ENCODE data around the gene MBD3L2B.

Gene MBD3L2B

GRCh38 chr19:6987850-6988249, 33.4 kb downstream of the MBD3L2B start:
- H3K9me3 ChIP-seq (ENCODE audit: low read length), result peaks cover 6% of the 10 kb centered on the region
- H3K4me3 ChIP-seq (ENCODE audit: low read depth in 1 of 2, low read length in 2 of 2), result no peak overlapping the region
- no peak overlapping the region for H3K27ac ChIP-seq (ENCODE audit: low read depth, low read length)
- no peaks in the 10 kb centered on the region for H3K4me1 ChIP-seq (ENCODE audit: insufficient read depth, low read length)
- no peaks in the 10 kb centered on the region for H3K36me3 ChIP-seq (ENCODE audit: insufficient read depth, low read length)
- no peaks in the 10 kb centered on the region for H3K27me3 ChIP-seq (ENCODE audit: control insufficient read depth in 1 of 2, insufficient read depth in 2 of 2, low read length in 2 of 2)
- no peak overlapping the region for H3K9ac ChIP-seq (ENCODE audit: low read length)

- H3K27ac ChIP-seq (ENCODE audit: low read depth, low read length), result no peak overlapping the region
- no peak overlapping the region for H3K4me3 ChIP-seq (ENCODE audit: low read depth in 1 of 2, low read length in 2 of 2)
- H3K4me1 ChIP-seq (ENCODE audit: insufficient read depth, low read length), result no peaks in the 10 kb centered on the region
- no peaks in the 10 kb centered on the region for H3K27me3 ChIP-seq (ENCODE audit: control insufficient read depth in 1 of 2, insufficient read depth in 2 of 2, low read length in 2 of 2)
- H3K9ac ChIP-seq (ENCODE audit: low read length), result no peak overlapping the region
- H3K36me3 ChIP-seq (ENCODE audit: insufficient read depth, low read length), result no peaks in the 10 kb centered on the region
- peaks cover 6% of the 10 kb centered on the region for H3K9me3 ChIP-seq (ENCODE audit: low read length)
Observed at GRCh38 chr19:6983448-6983847, 37.8 kb downstream of the MBD3L2B start.

- no peak overlapping the region for H3K27ac ChIP-seq (ENCODE audit: low read depth, low read length)
- no peak overlapping the region for H3K9ac ChIP-seq (ENCODE audit: low read length)
- no peaks in the 10 kb centered on the region for H3K36me3 ChIP-seq (ENCODE audit: insufficient read depth, low read length)
- H3K4me3 ChIP-seq (ENCODE audit: low read depth in 1 of 2, low read length in 2 of 2), result no peak overlapping the region
- H3K27me3 ChIP-seq (ENCODE audit: control insufficient read depth in 1 of 2, insufficient read depth in 2 of 2, low read length in 2 of 2), result no peaks in the 10 kb centered on the region
- no peaks in the 10 kb centered on the region for H3K4me1 ChIP-seq (ENCODE audit: insufficient read depth, low read length)
- H3K9me3 ChIP-seq (ENCODE audit: low read length), result no peaks in the 10 kb centered on the region
Observed at GRCh38 chr19:6979399-6979798, 41.8 kb downstream of the MBD3L2B start.

GRCh38 chr19:6976197-6976596, 45.0 kb downstream of the MBD3L2B start:
- Histone ChIP-seq H3K4me1 (ENCODE audit: insufficient read depth, low read length) (no peaks in the 10 kb centered on the region), H3K36me3 (ENCODE audit: insufficient read depth, low read length) (no peaks in the 10 kb centered on the region), H3K9ac (ENCODE audit: low read length) (no peak overlapping the region), H3K27me3 (ENCODE audit: control insufficient read depth in 1 of 2, insufficient read depth in 2 of 2, low read length in 2 of 2) (no peaks in the 10 kb centered on the region), H3K9me3 (ENCODE audit: low read length) (no peaks in the 10 kb centered on the region), H3K4me3 (ENCODE audit: low read depth in 1 of 2, low read length in 2 of 2) (no peak overlapping the region), H3K27ac (ENCODE audit: low read depth, low read length) (no peak overlapping the region)

GRCh38 chr19:6971366-6971765, 49.9 kb downstream of the MBD3L2B start:
- H3K27me3 ChIP-seq (ENCODE audit: control insufficient read depth in 1 of 2, insufficient read depth in 2 of 2, low read length in 2 of 2), result no peaks in the 10 kb centered on the region
- no peaks in the 10 kb centered on the region for H3K4me1 ChIP-seq (ENCODE audit: insufficient read depth, low read length)
- H3K36me3 ChIP-seq (ENCODE audit: insufficient read depth, low read length), result no peaks in the 10 kb centered on the region
- H3K27ac ChIP-seq (ENCODE audit: low read depth, low read length), result no peak overlapping the region
- H3K9ac ChIP-seq (ENCODE audit: low read length), result no peak overlapping the region
- H3K4me3 ChIP-seq (ENCODE audit: low read depth in 1 of 2, low read length in 2 of 2), result no peak overlapping the region
- H3K9me3 ChIP-seq (ENCODE audit: low read length), result no peaks in the 10 kb centered on the region

GRCh38 chr19:6970443-6970842, 50.8 kb downstream of the MBD3L2B start:
- no peaks in the 10 kb centered on the region for H3K4me1 ChIP-seq (ENCODE audit: insufficient read depth, low read length)
- no peak overlapping the region for H3K9ac ChIP-seq (ENCODE audit: low read length)
- no peaks in the 10 kb centered on the region for H3K9me3 ChIP-seq (ENCODE audit: low read length)
- no peak overlapping the region for H3K4me3 ChIP-seq (ENCODE audit: low read depth in 1 of 2, low read length in 2 of 2)
- H3K27ac ChIP-seq (ENCODE audit: low read depth, low read length), result no peak overlapping the region
- H3K27me3 ChIP-seq (ENCODE audit: control insufficient read depth in 1 of 2, insufficient read depth in 2 of 2, low read length in 2 of 2), result no peaks in the 10 kb centered on the region
- no peaks in the 10 kb centered on the region for H3K36me3 ChIP-seq (ENCODE audit: insufficient read depth, low read length)

GRCh38 chr19:6970021-6970420, 51.2 kb downstream of the MBD3L2B start:
- Histone ChIP-seq H3K27ac (ENCODE audit: low read depth, low read length) (no peak overlapping the region), H3K4me1 (ENCODE audit: insufficient read depth, low read length) (no peaks in the 10 kb centered on the region), H3K9me3 (ENCODE audit: low read length) (no peaks in the 10 kb centered on the region), H3K4me3 (ENCODE audit: low read depth in 1 of 2, low read length in 2 of 2) (no peak overlapping the region), H3K36me3 (ENCODE audit: insufficient read depth, low read length) (no peaks in the 10 kb centered on the region), H3K27me3 (ENCODE audit: control insufficient read depth in 1 of 2, insufficient read depth in 2 of 2, low read length in 2 of 2) (no peaks in the 10 kb centered on the region), H3K9ac (ENCODE audit: low read length) (no peak overlapping the region)

- H3K36me3 ChIP-seq (ENCODE audit: insufficient read depth, low read length), result no peaks in the 10 kb centered on the region
- no peak overlapping the region for H3K9ac ChIP-seq (ENCODE audit: low read length)
Observed at GRCh38 chr19:6969490-6969889, 51.7 kb downstream of the MBD3L2B start.

More at GRCh38 chr19:6969490-6969889, 51.7 kb downstream of the MBD3L2B start:
- Histone ChIP-seq H3K4me1 (ENCODE audit: insufficient read depth, low read length) (no peaks in the 10 kb centered on the region), H3K27ac (ENCODE audit: low read depth, low read length) (no peak overlapping the region), H3K27me3 (ENCODE audit: control insufficient read depth in 1 of 2, insufficient read depth in 2 of 2, low read length in 2 of 2) (no peaks in the 10 kb centered on the region), H3K4me3 (ENCODE audit: low read depth in 1 of 2, low read length in 2 of 2) (no peak overlapping the region), H3K9me3 (ENCODE audit: low read length) (no peaks in the 10 kb centered on the region)

Data from muscle layer of colon (tissue), 2 donors.